GM18867 (cell line): ENCODE measurements around the gene CDKN2D.
"Not testable (repeated sequence)": the region's sequence is repeated elsewhere in the genome, so short reads cannot be mapped to it uniquely, and the experiment has no call there.

Experiments used
- ATAC-seq: cut with Tn5 transposase; IDR thresholded peaks from one replicate; pipeline ENCODE4 v1.9.1; 2021; ENCODE audit warnings: mild to moderate bottlenecking, moderate library complexity; ENCODE audit not compliant: unreplicated experiment

The CDKN2D gene

GRCh38 chr19:10552510-10553053, 16.2 kb downstream of the CDKN2D start:
- no peak for ATAC-seq

DNA sequence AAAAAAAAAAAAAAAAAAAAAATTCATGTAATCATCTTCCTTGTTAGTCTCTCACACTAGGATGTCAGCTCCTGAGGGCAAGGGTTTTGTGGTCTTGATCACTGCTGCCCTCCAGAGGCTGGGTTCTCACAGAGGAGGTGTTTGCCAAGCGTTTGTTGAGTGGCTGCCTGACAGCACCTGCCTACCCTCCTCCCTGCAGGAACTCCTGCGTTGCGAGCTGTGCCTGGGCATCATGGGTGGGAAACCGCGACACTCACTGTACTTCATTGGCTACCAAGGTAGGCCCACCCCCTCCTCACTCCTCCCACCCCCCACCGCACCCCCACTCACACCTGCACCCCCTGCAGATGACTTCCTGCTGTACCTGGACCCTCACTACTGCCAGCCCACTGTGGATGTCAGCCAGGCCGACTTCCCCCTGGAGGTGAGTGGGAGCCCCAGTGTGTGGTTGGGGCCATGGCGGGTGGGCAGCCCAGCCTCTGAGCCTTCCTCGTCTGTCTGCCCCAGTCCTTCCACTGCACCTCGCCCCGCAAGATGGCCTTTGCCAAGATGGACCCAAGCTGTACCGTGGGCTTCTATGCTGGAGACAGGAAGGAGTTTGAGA, 17.0 kb downstream of the CDKN2D start:
- no peak for ATAC-seq

DNA sequence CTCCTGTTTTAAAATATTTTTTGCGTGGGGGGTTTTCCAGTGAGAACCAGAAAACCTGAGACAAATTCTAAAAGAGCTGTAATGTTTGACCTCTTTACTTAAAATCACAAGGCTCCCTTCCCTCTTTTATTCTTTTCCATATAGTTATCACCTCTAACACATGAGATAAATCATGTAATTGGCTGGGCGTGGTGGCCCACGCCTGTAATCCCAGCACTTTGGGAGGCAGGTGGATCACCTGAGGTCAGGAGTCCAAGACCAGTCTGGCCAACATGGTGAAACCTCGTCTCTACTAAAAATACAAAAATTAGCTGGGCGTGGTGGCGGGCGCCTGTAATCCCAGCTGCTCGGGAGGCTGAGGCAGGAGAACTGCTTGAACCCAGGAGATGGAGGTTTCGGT, 17.8 kb downstream of the CDKN2D start:
- not testable (repeated sequence) for ATAC-seq

- ATAC-seq, result no peak
These were observed 18.4 kb downstream of the CDKN2D start for GRCh38 chr19:10550336-10550735.

DNA sequence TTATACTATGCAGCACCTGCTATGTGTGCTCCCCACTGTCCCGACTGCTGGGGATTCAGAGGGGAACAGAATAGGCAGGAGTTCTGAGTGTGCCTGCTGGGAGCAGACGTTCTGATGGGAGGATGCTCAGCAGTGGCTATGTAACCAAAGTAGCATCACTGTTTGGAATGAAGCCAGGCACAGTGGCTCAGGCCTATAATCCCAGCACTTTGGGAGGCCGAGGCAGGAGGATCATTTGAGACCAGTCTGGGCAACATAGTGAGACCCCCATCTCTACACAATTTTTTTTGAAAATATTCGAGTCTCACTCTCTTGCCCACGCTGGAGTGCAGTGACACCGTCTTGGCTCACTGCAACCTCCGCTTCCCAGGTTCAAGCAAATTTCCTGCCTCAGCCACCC, 19.0 kb downstream of the CDKN2D start:
- ATAC-seq, result no peak

- no peak for ATAC-seq
These were observed 20.0 kb downstream of the CDKN2D start for GRCh38 chr19:10548746-10549276.

DNA sequence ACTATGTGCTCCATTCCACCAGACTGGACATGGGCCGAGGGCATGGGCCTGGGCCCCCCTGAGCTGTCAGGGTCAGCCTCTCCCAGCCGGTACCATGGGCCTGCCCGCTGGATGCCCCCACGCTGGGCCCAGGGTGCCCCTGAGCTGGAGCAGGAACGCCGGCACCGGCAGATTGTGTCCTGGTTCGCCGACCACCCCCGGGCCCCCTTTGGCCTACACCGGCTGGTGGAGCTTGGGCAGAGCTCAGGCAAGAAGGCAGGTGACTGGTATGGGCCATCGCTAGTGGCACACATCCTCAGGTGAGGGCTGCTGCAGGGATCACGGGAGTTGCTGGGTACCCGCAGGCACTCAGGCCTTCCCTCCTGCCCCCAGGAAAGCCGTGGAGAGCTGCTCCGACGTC, 22.0 kb downstream of the CDKN2D start:
- ATAC-seq, result no peak

- ATAC-seq, result no peak
These were observed 24.0 kb downstream of the CDKN2D start for GRCh38 chr19:10544753-10545251.

GRCh38 chr19:10544242-10544752, 24.5 kb downstream of the CDKN2D start:
- no peak for ATAC-seq

GRCh38 chr19:10543420-10544241, 25.1 kb downstream of the CDKN2D start, which contains the start of gene ATG4D:
ATG4D (plus strand) TSS chr19:10543904; CDS start chr19:10544091, 187 bp downstream.
- peak; percentile 64 for ATAC-seq

DNA sequence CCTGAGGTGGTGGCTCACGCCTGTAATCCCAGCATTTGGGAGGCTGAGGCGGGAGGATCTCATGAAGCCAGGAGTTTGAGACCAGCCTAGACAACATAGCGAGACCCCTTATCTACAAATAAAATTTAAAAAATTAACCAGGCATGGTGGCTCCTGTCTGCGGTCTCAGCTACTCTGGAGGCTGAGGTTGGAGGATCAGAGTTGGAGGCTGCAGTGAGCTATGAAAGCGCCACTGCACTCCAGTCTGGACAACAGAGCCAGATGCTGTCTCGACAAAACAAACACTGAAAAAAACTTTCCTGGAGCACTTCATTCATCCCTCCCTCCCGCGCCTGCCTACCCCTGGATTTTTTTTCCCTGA, 25.7 kb downstream of the CDKN2D start:
- no peak for ATAC-seq

DNA sequence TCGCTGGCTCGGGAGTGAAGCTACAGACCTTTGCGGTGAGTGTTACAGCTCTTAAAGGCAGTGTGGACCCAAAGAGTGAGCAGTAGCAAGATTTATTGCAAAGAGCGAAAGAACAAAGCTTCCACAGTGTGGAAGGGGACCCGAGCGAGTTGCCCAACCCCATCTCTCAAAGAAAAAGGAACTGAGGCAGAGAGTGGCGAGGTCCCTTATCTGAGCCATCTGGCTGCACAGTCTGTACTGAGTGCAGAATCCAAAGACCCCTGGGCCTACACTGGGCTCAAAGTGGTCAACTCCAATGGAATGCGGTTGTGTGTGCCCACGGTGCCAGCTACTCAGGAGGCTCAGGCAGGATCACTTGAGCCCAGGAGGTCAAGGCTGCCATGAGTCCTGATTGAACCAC, 29.8 kb downstream of the CDKN2D start:
- not testable (repeated sequence) for ATAC-seq

DNA sequence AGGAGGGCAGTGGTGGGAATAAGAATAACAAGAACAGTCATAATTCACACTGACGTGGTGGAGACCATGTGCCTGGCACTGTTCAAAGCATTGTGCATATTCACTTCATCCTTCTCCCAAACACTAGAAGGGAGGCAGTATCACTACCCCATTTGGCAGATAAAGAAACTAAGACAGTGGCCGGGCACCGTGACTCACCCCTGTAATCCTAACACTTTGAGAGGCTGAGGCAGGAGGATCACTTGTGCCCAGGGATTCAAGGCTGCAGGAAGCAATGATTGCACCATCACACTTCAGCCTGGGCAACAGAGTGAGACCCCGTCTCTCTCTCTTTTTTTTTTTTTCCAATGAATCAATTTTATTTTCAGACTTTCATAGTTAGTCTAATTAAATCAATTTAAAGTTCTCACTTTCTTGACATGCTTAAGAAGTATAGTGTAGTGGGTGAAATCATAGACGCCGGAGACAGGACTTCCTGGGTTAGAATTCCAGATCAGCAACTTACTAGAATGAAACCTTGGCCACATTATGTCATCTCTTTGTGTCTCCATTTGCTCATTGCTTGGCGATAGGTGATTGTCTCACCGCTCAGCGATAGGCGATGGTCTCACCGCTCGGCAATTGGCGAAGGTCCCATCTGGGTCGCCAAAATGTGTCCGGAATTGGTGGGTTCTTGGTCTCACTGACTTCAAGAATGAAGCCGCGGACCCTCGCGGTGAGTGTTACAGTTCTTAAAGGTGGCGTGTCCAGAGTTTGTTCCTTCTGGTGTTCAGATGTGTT, 30.4 kb downstream of the CDKN2D start:
- ATAC-seq, result no peak

- no peak for ATAC-seq
These were observed 31.1 kb downstream of the CDKN2D start for GRCh38 chr19:10537668-10538067.

DNA sequence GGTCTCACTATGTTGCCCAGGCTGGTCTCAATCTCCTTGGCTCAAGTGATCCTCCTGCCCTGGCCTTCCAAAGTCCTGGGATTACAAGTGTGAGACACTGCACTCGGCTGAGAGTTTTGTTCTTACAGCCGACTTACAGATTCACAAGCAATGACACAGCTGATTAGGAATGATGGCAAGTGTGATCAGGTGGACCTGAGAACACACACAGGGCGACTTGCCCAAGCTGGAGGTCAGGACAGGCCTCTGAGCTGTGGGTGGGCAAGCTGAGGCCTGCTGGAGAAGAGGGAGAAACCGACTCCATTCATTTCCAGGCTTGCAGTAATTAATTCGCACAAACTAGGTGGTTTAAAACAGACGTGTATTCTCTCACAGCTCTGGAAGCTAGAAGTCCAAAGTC, 33.2 kb downstream of the CDKN2D start:
- no peak for ATAC-seq

GRCh38 chr19:10533646-10534386, 35.0 kb downstream of the CDKN2D start:
- ATAC-seq, result no peak

DNA sequence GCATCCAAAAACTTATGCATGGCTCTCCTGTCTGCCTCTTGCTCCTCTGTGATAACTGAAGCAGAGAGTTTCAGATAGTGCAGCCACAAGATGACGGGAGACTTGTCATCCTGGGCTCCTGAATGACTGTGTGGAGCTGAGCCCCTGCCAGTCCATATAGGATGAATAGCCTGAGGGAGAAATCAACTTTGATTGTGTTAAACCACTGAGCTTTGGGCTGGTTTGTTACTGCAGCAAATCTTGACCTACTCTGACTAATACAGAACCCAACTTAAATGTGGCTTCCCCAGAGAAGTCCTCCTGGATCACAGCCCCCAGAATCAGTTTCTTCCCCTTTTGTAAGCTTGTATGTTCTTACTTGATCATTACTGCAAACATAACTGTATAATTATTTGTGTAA, 36.3 kb downstream of the CDKN2D start:
- no peak for ATAC-seq

DNA sequence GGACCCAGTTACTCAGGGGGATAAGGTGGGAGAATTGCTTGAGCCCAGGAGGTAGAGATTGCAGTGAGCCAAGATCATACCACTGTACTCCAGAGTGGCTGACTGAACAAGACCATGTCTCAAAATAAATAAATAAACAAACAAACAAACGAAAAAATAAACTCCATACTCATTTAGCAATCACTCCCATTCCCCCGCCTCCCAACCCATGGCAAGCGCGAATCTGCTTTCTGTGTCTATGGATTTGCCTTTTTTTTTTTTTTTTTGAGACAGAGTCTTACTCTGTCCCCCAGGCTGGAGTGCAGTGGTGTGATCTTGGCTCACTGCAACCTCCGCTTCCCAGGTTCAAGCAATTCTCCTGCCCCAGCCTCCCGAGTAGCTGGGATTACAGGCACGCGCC, 41.9 kb downstream of the CDKN2D start:
- ATAC-seq, result not testable (repeated sequence)

GRCh38 chr19:10525636-10526035, 43.1 kb downstream of the CDKN2D start:
- no peak for ATAC-seq

- ATAC-seq, result no peak
These were observed 45.6 kb downstream of the CDKN2D start for GRCh38 chr19:10523135-10523636.
